DMS114 treated with DMSO at 0.1 percent for 48 hours (cell line): ENCODE results near the gene PPP1R3D.
"Not testable (repeated sequence)": the region's sequence is repeated elsewhere in the genome, so short reads cannot be mapped to it uniquely, and the experiment has no call there.

Source experiments
- DNase-seq: peaks from one replicate; lab custom pipeline; 2025; ENCODE audit not compliant: unreplicated experiment; lab: John Stamatoyannopoulos, UW

The PPP1R3D gene

GRCh38 chr20:59940129-59940955 is at the start of gene PPP1R3D, which contains the start of gene FAM217B:
Gene PPP1R3D, minus strand, starts transcription at chr20:59940305. Its CDS starts 374 bp downstream, at chr20:59939931.
Gene FAM217B, plus strand, starts transcription at chr20:59940389. Its CDS starts 3,555 bp downstream, at chr20:59943944.
- peak; percentile 90 for DNase-seq

- no peak for DNase-seq
Observed at GRCh38 chr20:59988141-59988540, 48.0 kb upstream of the PPP1R3D start.

- DNase-seq: no peak
Observed at GRCh38 chr20:59987135-59987534, 47.0 kb upstream of the PPP1R3D start.

GRCh38 chr20:59985864-59986263 is 45.8 kb upstream of the PPP1R3D start:
- DNase-seq: no peak

- DNase-seq: no peak
Observed at GRCh38 chr20:59985164-59985563, 45.1 kb upstream of the PPP1R3D start.

GRCh38 chr20:59984541-59984940 is 44.4 kb upstream of the PPP1R3D start:
- DNase-seq: no peak

GRCh38 chr20:59983076-59983475 is 43.0 kb upstream of the PPP1R3D start:
- DNase-seq: no peak

GRCh38 chr20:59977086-59977485 is 37.0 kb upstream of the PPP1R3D start:
- DNase-seq: no peak

GRCh38 chr20:59976156-59976782 is 36.2 kb upstream of the PPP1R3D start:
- no peak for DNase-seq

- no peak for DNase-seq
Observed at GRCh38 chr20:59972037-59972801, 32.1 kb upstream of the PPP1R3D start.

GRCh38 chr20:59971428-59971827 is 31.3 kb upstream of the PPP1R3D start:
- no peak for DNase-seq

- DNase-seq: no peak
Observed at GRCh38 chr20:59966428-59966827, 26.3 kb upstream of the PPP1R3D start.

GRCh38 chr20:59962155-59962554 is 22.1 kb upstream of the PPP1R3D start:
- DNase-seq: no peak

- DNase-seq: no peak
Observed at GRCh38 chr20:59961423-59961822, 21.3 kb upstream of the PPP1R3D start.

- no peak for DNase-seq
Observed at GRCh38 chr20:59958626-59959025, 18.5 kb upstream of the PPP1R3D start.

GRCh38 chr20:59958123-59958522 is 18.0 kb upstream of the PPP1R3D start, which contains the start of gene CDH26:
Gene CDH26, plus strand, starts transcription at chr20:59958423. Its CDS starts 304 bp downstream, at chr20:59958727.
- no peak for DNase-seq

GRCh38 chr20:59957568-59957967 is 17.5 kb upstream of the PPP1R3D start:
- not testable (repeated sequence) for DNase-seq

- peak; percentile 34 for DNase-seq
Observed at GRCh38 chr20:59955131-59955796, 15.2 kb upstream of the PPP1R3D start.

GRCh38 chr20:59954718-59955117 is 14.6 kb upstream of the PPP1R3D start:
- DNase-seq: no peak

GRCh38 chr20:59949911-59950310 is 9.8 kb upstream of the PPP1R3D start:
- no peak for DNase-seq
